CD4-positive, alpha-beta T cell treated with Interleukin-1 beta for 1 hour (primary cell): Measurements from ENCODE around the gene UBQLN2.
"Not testable (repeated sequence)": the region's sequence is repeated elsewhere in the genome, so short reads cannot be mapped to it uniquely, and the experiment has no call there.

Experiments used
- DNase-seq, 2 donors: peaks; one replicate each; pipeline ENCODE4 v3.0.0-alpha.2; 2020 to 2022

UBQLN2 gene

GRCh38 chrX:56563231-56564161 is at the start of gene UBQLN2:
UBQLN2 (plus strand) TSS chrX:56563627; CDS start chrX:56563874, 247 bp downstream.
- peak; percentile 82 to 83 for DNase-seq

GRCh38 chrX:56519642-56520041 is 43.8 kb upstream of the UBQLN2 start:
- no peak for DNase-seq

GRCh38 chrX:56529482-56530007 is 33.9 kb upstream of the UBQLN2 start:
- not testable (repeated sequence) for DNase-seq

GRCh38 chrX:56530011-56530410 is 33.4 kb upstream of the UBQLN2 start:
- DNase-seq = no peak

GRCh38 chrX:56550667-56551066 is 12.8 kb upstream of the UBQLN2 start:
- no peak for DNase-seq

- no peak for DNase-seq
These were observed 8.6 kb upstream of the UBQLN2 start for GRCh38 chrX:56554870-56555269.

- DNase-seq = no peak
These were observed 6.0 kb upstream of the UBQLN2 start for GRCh38 chrX:56557376-56557929.

GRCh38 chrX:56564164-56564885 is 898 bp downstream of the UBQLN2 start:
- DNase-seq = no peak

GRCh38 chrX:56564921-56565840 is 1.8 kb downstream of the UBQLN2 start:
- no peak for DNase-seq

- no peak for DNase-seq
These were observed 6.1 kb downstream of the UBQLN2 start for GRCh38 chrX:56569378-56570057.

- DNase-seq = no peak
These were observed 9.5 kb downstream of the UBQLN2 start for GRCh38 chrX:56572975-56573374.

- no peak for DNase-seq
These were observed 11.4 kb downstream of the UBQLN2 start for GRCh38 chrX:56574861-56575260.

- no peak for DNase-seq
These were observed 13.3 kb downstream of the UBQLN2 start for GRCh38 chrX:56576721-56577120.

- DNase-seq = no peak
These were observed 25.2 kb downstream of the UBQLN2 start for GRCh38 chrX:56588397-56589188.

GRCh38 chrX:56591830-56592229 is 28.4 kb downstream of the UBQLN2 start:
- not testable (repeated sequence) for DNase-seq

- no peak for DNase-seq
These were observed 36.7 kb downstream of the UBQLN2 start for GRCh38 chrX:56600141-56600540.

GRCh38 chrX:56600987-56601386 is 37.6 kb downstream of the UBQLN2 start:
- DNase-seq = no peak

- no peak for DNase-seq
These were observed 51.9 kb downstream of the UBQLN2 start for GRCh38 chrX:56615282-56615681.
